A549 (cell line): Measurements from ENCODE around the gene C16orf89. TPM values are rescaled to one million over a fixed set of nuclear protein-coding genes. Genes with fewer than 3 reads are reported as not detected.

Experiments
- ATAC-seq, 2 experiments: fragments of 200-7000 bp in 1 of 2; fragments of >200 bp in 1 of 2; cut with Nextera tagmentation in 1 of 2; cut with Tn5 transposase in 1 of 2; 3 replicates each; pipeline versions ENCODE4 v1.8.0 to v1.9.1; 2018 to 2020; ENCODE audit warnings: mild to moderate bottlenecking in 1 of 2, moderate library complexity in 1 of 2
- CTCF ChIA-PET: fragments of 300-600 bp; sonication (Branson Sonifier 250); formaldehyde crosslinking; extraction: SDS; loops from one replicate; lab custom pipeline; 2021; ENCODE audit warnings: antibody characterized with exemption, inconsistent platforms; lab: Yijun Ruan, JAX
- POLR2A ChIA-PET: fragments of 350-600 bp; formaldehyde crosslinking; extraction: SDS; loops from one replicate; lab custom pipeline; 2021; ENCODE audit warnings: antibody characterized with exemption, inconsistent platforms; lab: Yijun Ruan, JAX
- DNase-seq, 2 experiments: peaks; one replicate each; pipeline versions ENCODE4 v3.0.0 to v3.0.0-alpha.2; 2011 to 2016; ENCODE audit warnings: low read depth in 1 of 2, low spot score in 1 of 2
- FAIRE-seq: peaks from 2 replicates; lab custom pipeline; 2011; peaks lifted over from hg19 to GRCh38; lab: Jason Lieb, UNC
- H3K27ac ChIP-seq, 2 experiments: fragments of >200 bp; sonication (Bioruptor Twin); formaldehyde crosslinking; 3 replicates each; pipeline ENCODE4 v1.5.1; 2016 to 2017
- H3K4me1 ChIP-seq: fragments of >200 bp; sonication (Bioruptor Twin); formaldehyde crosslinking; 3 replicates; pipeline ENCODE4 v1.6.1; 2016
- H3K4me2 ChIP-seq: fragments of >200 bp; sonication (Bioruptor Twin); formaldehyde crosslinking; 3 replicates; pipeline ENCODE4 v1.6.1; 2016
- H3K4me3 ChIP-seq: fragments of >200 bp; sonication (Bioruptor Twin); formaldehyde crosslinking; 3 replicates; pipeline ENCODE4 v1.5.1; 2016
- H3K9me3 ChIP-seq: fragments of >200 bp; sonication (Bioruptor Twin); formaldehyde crosslinking; 3 replicates; pipeline ENCODE4 v1.6.1; 2016
- BCL3 ChIP-seq: fragments of >200 bp; sonication (Bioruptor Twin); formaldehyde crosslinking; IDR thresholded peaks from 3 replicates; pipeline ENCODE4 v1.6.1; 2016
- BHLHE40 ChIP-seq: IDR thresholded peaks from 2 replicates; pipeline ENCODE4 v1.6.1; 2012; ENCODE audit warnings: low read depth, low read length, inconsistent platforms
- CBX2 ChIP-seq: fragments of 200-600 bp; sonication (generic); IDR thresholded peaks from 2 replicates; pipeline ENCODE4 v1.6.1; 2016; ENCODE audit warnings: low read depth, mild to moderate bottlenecking, borderline replicate concordance
- FOSB ChIP-seq: fragments of 250-450 bp; sonication (Bioruptor Pico); IDR thresholded peaks from 2 replicates; pipeline ENCODE4 v1.5.0; 2020; ENCODE audit warnings: mild to moderate bottlenecking, moderate library complexity
- GATA3 ChIP-seq: IDR thresholded peaks from 2 replicates; pipeline ENCODE4 v1.6.1; 2012; ENCODE audit warnings: borderline replicate concordance
- HOXB5 ChIP-seq: fragments of 250-450 bp; sonication (Bioruptor Pico); IDR thresholded peaks from 2 replicates; pipeline ENCODE4 v1.5.0; 2020; ENCODE audit warnings: mild to moderate bottlenecking, moderate library complexity
- JUNB ChIP-seq: fragments of >200 bp; sonication (Bioruptor Twin); formaldehyde crosslinking; IDR thresholded peaks from 2 replicates; pipeline ENCODE4 v1.6.1; 2016
- MAFK ChIP-seq: fragments of 450-650 bp; IDR thresholded peaks from 2 replicates; pipeline ENCODE4 v1.6.1; 2014; ENCODE audit not compliant: partially characterized antibody
- MAZ ChIP-seq: fragments of 150-350 bp; IDR thresholded peaks from 2 replicates; pipeline ENCODE4 v1.6.1; 2014; ENCODE audit warnings: antibody characterized with exemption, low read depth, low read length, borderline replicate concordance
- MYC ChIP-seq: IDR thresholded peaks from 2 replicates; pipeline ENCODE4 v1.6.1; 2012; ENCODE audit warnings: mild to moderate bottlenecking, inconsistent platforms, low read length, improper control_type of control experiment, borderline replicate concordance
- NFE2L2 ChIP-seq: fragments of 150-350 bp; conservative IDR thresholded peaks from 2 replicates; pipeline ENCODE4 v1.6.1; 2014; ENCODE audit warnings: low read length
- PHF8 ChIP-seq: fragments of 200-600 bp; sonication (generic); IDR thresholded peaks from 2 replicates; pipeline ENCODE4 v1.6.1; 2016; ENCODE audit warnings: low read depth, mild to moderate bottlenecking, antibody characterized with exemption, moderate library complexity, borderline replicate concordance
- POLR2A ChIP-seq: IDR thresholded peaks from 2 replicates; pipeline ENCODE4 v1.6.1; 2012; ENCODE audit warnings: mild to moderate bottlenecking, low read length
- RCOR1 ChIP-seq: fragments of 150-350 bp; IDR thresholded peaks from 2 replicates; pipeline ENCODE4 v1.6.1; 2014; ENCODE audit warnings: antibody characterized with exemption, low read length, low read depth
- RFX5 ChIP-seq: fragments of 450-650 bp; IDR thresholded peaks from 2 replicates; pipeline ENCODE4 v1.7.1; 2014; ENCODE audit warnings: antibody characterized with exemption, mild to moderate bottlenecking, moderate library complexity
- SREBF2 ChIP-seq: fragments of 450-650 bp; IDR thresholded peaks from 2 replicates; pipeline ENCODE4 v1.6.1; 2014; ENCODE audit warnings: mild to moderate bottlenecking, moderate library complexity
- TFCP2L1 ChIP-seq: fragments of 250-450 bp; sonication (Bioruptor Pico); IDR thresholded peaks from 2 replicates; pipeline ENCODE4 v1.5.0; 2021; ENCODE audit warnings: mild to moderate bottlenecking
- TP53 ChIP-seq: fragments of 250-450 bp; sonication (Bioruptor Pico); IDR thresholded peaks from 2 replicates; pipeline ENCODE4 v1.5.0; 2021; ENCODE audit warnings: mild to moderate bottlenecking, moderate library complexity
- ZNF302 ChIP-seq: fragments of 250-450 bp; sonication (Bioruptor Pico); IDR thresholded peaks from 2 replicates; pipeline ENCODE4 v1.9.0; 2021; ENCODE audit warnings: inconsistent platforms, mild to moderate bottlenecking, moderate library complexity
- WGBS: methylation state at CpG from one replicate; pipeline ENCODE4 v1.1.6; 2017; ENCODE audit errors: missing lambda C conversion rate; 5-methylcytosine and 5-hydroxymethylcytosine counted together
- polyA plus RNA-seq, 4 experiments: library from polyadenylated mRNA; depleted of rRNA in 3 of 4; stranded (reverse); fragments of >200 nt; fragmentation: RNase III in 1 of 4; extraction: RNeasy Plus Mini Kit Qiagen cat#74134 plus additional on column Dnase treatment in 1 of 4; gene quantifications; 2 replicates in 3 of 4; 3 replicates in 1 of 4; pipeline ENCODE4 v1.2.3, GENCODE V29; 2011 to 2017
- TF ChIP-seq, protein P1 (sequence below): fragments of 250-450 bp; sonication (Bioruptor Pico); IDR thresholded peaks from 2 replicates; pipeline ENCODE4 v1.5.0; 2020; ENCODE audit warnings: low read depth, mild to moderate bottlenecking, moderate library complexity
- TF ChIP-seq, protein P2 (sequence below): fragments of 450-650 bp; IDR thresholded peaks from 2 replicates; pipeline ENCODE4 v1.6.1; 2014; ENCODE audit warnings: antibody characterized with exemption

C16orf89 gene
- polyA plus RNA-seq, 2 of the 4 experiments (the other 2 are of a cell fraction) = not detected

DNA sequence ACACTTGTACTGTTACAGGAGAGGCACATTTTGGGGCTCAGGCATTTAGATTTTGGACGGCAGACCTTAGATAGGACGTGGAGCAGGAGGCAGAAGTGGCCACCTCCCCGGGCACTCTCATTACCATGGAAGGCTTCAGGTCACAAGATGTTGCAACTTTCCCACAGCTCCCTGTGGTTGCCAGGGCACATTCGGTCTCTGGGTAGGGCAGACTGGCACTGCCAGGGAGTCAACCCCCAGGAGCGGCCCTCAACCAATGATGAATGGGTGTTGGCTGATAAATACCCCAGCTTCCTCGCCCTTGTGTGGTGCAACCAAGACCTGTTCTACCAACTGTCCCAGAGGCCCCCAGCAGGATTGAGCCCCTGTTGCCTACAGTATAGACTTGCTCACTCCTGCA lies 43.2 kb downstream of the C16orf89 start:
- no peak for TF ChIP-seq TP53 (CRISPR knock-in tag)
- Histone ChIP-seq H3K4me2 (no peak overlapping the region), H3K9me3 (no peaks in the 10 kb centered on the region), H3K4me1 (peaks cover 4% of the 10 kb centered on the region; the same call in 1 of the 3 replicates), H3K4me3 (no peak overlapping the region), H3K27ac (no peak overlapping the region)
- ChIA-PET CTCF (interaction anchor here (0.7 to 1.4 kb wide), 2 partner anchors 41 to 185 kb away, joined by 3 to 5 read pairs; no protein-coding TSS in a partner anchor), POLR2A (no interaction called here)
- 50% methylated on average over 6 of the region's 6 CpGs for WGBS
- DNase-seq (no peak), FAIRE-seq (no peak), ATAC-seq (no peak)

- no peaks in the 10 kb centered on the region for H3K9me3 ChIP-seq
- no peak for TF ChIP-seq JUNB
- no peak for TF ChIP-seq MYC
- TF ChIP-seq, protein P1, sequence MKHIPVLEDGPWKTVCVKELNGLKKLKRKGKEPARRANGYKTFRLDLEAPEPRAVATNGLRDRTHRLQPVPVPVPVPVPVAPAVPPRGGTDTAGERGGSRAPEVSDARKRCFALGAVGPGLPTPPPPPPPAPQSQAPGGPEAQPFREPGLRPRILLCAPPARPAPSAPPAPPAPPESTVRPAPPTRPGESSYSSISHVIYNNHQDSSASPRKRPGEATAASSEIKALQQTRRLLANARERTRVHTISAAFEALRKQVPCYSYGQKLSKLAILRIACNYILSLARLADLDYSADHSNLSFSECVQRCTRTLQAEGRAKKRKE (CRISPR knock-in tag) = no peak
- TF ChIP-seq BHLHE40 = no peak
- no peak for TF ChIP-seq SREBF2
- no peak for TF ChIP-seq GATA3
- TF ChIP-seq RFX5 = no peak
- TF ChIP-seq PHF8 = no peak
- no peak for TF ChIP-seq NFE2L2
- no peak for TF ChIP-seq POLR2A
- TF ChIP-seq TFCP2L1 = no peak
- no peak for TF ChIP-seq BCL3
- TF ChIP-seq FOSB = no peak
- no peak for TF ChIP-seq MAZ
- TF ChIP-seq HOXB5 (CRISPR knock-in tag) = no peak
- TF ChIP-seq MAFK = no peak
- no peak for TF ChIP-seq RCOR1
- TF ChIP-seq, all 56 proteins: peak for 0
- ATAC-seq = no peak
- ChIA-PET POLR2A (interaction anchor here (0.7 kb wide), 1 partner anchor 13 kb away, joined by 3 read pairs; the partner anchor contains the start of gene NAGPA), CTCF (interaction anchor here (0.8 to 1.6 kb wide), 3 partner anchors 9 to 71 kb away, joined by 3 read pairs; no protein-coding TSS in a partner anchor)
- H3K27ac ChIP-seq = no peak overlapping the region
- 50% methylated on average over 12 of the region's 15 CpGs for WGBS
- no peak for FAIRE-seq
- H3K4me1 ChIP-seq = peaks cover 4% of the 10 kb centered on the region; the same call in 1 of the 3 replicates
- H3K4me2 ChIP-seq = no peak overlapping the region
- H3K4me3 ChIP-seq = no peak overlapping the region
- no peak for DNase-seq
Measured at GRCh38 chr16:5020551-5020950, 45.2 kb downstream of the C16orf89 start.

DNA sequence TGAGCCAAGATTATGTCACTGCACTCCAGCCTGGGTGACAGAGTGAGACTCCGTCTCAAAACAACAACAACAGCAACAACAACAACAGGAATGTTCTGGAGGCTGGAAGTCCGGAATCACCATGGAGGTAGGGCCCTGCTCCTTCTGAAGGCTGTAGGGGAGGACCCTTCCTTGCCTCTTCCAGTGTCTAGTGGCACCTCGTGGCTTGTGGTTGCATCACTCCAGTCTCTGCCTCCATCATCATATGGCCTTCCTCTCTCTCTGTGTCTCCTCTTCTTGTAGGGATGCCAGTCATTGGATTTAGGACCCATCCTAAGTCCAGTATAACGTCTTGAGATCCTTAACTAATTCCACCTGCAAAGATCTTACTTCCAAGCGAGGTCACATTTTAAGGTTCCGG lies 46.0 kb downstream of the C16orf89 start:
- ChIA-PET CTCF (interaction anchor here (1.6 kb wide), 1 partner anchor 64 kb away, joined by 3 read pairs; no protein-coding TSS in a partner anchor), POLR2A (no interaction called here)
- Histone ChIP-seq H3K4me2 (no peak overlapping the region), H3K9me3 (no peaks in the 10 kb centered on the region), H3K4me3 (no peak overlapping the region), H3K4me1 (peaks cover under 1% of the 10 kb centered on the region; the same call in 1 of the 3 replicates), H3K27ac (no peak overlapping the region)
- no peak for DNase-seq
- ATAC-seq = no peak
- no peak for FAIRE-seq
- TF ChIP-seq, protein P2, sequence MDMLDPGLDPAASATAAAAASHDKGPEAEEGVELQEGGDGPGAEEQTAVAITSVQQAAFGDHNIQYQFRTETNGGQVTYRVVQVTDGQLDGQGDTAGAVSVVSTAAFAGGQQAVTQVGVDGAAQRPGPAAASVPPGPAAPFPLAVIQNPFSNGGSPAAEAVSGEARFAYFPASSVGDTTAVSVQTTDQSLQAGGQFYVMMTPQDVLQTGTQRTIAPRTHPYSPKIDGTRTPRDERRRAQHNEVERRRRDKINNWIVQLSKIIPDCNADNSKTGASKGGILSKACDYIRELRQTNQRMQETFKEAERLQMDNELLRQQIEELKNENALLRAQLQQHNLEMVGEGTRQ = no peak
- TF ChIP-seq CBX2 (no peak), ZNF302 (CRISPR knock-in tag) (no peak)
- WGBS = 46% methylated on average over 6 of the region's 6 CpGs
